CD4-positive, alpha-beta T cell treated with Interleukin-6 for 4 hours (primary cell): Measurements from ENCODE around the gene RTTN.
"Not testable (repeated sequence)": the region's sequence is repeated elsewhere in the genome, so short reads cannot be mapped to it uniquely, and the experiment has no call there.

ENCODE experiments used
- DNase-seq: peaks from one replicate; pipeline ENCODE4 v3.0.0-alpha.2; 2020; ENCODE audit warnings: mixed read lengths

Gene RTTN

DNA sequence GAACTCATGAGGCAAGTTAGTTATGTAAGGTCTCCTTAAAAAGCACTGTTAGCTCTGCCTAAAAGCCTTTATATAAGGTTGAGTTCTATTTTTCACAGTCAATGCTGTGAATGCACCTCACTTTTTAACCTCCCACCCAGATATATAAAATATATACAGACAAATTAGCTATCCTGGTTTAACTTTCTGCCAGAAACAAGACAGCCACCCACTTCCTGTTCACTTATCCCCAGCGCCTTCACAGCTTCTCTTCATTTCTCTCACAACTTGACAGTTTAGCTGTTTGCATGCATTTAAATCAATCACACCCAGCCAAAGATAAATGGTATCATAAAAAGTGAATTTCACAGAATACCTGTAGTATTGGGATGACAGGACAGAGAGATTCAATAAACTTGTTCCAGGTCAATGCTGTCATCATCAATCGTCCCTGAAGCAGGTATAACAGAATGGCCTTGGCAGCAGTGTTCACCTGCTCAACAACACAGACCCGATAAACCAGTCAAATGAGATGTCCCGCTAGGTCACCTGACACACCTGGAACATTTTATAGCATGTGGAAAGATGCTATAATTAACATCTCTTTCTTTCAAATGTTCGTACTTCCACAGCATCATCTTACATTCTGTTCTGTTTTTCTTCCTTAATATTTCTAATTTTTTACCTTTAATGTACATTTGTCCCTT is 55.7 kb downstream of the RTTN start:
- DNase-seq = no peak

DNA sequence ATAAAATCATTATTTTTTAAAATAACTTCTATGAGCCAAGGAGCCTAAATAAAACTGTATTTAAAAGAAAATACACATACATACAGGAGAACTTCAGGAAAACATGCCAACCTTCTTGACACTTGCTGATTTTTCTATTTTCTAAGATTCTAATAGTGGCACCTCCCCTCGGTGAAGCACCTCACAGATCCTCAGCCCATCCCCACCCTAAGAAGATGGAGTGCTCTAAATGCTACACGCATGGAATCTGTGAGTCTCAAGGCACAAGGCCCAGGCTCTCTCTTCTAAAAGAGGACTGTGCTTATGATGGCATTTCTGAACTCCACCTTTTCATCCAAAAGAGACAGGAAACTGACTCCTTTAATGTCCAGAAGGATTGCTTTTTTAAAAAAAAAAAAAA is 56.3 kb downstream of the RTTN start:
- DNase-seq = no peak

DNA sequence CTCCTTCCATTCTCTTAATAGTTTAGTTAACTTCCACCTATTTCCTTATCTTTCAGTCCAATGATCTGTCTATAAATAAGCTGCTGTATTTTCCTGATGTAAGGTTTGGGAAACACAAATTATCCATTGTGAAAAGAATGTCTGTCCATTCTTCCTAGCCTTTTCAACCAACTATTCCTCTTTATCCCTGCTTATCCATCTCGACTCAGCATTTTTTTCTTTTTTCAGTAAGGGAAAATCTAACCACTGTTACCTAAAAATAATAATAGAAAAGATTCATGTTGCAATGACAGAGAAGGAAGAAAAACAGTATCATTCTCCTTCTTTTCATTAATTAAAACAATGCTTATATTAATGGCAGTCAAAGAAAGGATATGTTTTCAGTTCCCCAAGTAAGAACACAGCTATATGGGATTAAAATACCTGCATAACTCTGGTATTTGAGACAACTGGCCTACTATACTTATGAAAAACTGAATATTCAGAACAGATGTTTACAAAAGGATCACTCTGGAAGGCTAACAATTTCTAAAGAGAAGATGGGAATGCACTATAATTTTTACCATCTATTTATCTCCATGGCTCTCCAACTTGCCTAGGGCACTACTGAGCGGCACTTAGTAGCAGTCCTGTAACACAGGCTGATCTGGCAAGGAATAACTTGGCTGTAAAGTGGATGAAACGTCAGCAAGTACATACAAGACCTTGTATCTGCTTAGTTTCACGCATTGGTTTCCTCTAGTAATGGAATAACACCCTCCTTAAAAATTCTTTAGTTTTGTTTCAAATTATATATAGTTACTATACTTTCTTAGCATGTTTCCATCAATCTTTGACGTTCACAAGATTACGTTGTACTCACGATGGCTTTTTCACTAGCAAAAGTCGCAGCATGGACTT is 57.2 kb downstream of the RTTN start:
- no peak for DNase-seq

DNA sequence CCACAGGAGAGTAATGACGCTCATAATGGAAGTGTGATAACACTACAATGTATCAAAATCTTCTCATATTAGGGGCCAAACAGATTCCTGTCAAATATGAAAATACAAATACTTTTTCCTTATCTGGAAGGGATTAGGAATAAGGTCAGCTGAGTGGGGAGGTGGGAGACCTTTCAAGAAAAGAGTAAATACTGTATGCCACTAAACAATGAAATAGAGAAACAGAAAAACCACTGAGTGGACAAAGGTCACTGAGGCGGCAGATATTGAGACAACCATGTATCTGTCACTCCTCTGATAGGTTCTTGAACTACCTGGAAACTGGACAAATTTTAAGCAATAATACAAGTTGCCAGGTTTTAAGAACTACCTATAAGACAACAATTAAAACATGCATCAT is 59.3 kb downstream of the RTTN start:
- DNase-seq = no peak

DNA sequence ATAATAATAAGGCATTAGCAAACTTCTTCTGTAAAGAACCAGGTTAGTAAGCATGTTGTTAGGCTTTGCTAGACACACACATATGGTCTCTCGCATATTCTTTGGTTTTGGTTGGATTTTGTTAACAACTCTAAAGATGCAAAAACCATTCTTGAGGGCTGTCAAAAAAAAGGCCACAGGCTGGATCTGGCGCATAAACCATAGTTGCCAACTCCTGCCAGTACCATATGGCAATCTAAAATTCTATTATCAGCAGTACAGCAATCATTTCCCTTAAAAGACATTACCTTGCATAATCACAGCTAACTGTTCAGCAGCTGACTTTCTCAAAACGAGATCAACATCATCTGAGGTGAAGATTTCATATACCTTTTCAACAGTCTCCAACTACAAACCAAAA is 63.5 kb downstream of the RTTN start:
- DNase-seq = no peak

DNA sequence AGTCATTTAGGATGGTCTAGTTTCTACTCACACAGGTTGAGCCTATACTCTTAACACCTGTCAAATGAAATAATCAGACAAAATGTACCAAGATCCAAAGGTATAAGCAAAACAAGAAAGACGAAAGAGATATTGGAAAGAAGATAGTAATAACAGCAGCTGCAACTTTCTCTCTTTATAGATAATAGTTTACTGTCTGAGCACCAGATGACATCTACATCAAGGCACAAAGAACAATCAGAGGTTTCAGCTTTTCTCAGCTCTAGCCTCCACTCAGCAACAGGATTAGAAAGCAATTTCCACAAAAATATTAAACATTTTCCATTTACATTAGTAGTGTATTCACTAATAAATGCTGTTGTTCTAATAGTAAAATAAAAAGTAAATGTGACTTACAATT is 66.3 kb downstream of the RTTN start:
- DNase-seq = no peak

DNA sequence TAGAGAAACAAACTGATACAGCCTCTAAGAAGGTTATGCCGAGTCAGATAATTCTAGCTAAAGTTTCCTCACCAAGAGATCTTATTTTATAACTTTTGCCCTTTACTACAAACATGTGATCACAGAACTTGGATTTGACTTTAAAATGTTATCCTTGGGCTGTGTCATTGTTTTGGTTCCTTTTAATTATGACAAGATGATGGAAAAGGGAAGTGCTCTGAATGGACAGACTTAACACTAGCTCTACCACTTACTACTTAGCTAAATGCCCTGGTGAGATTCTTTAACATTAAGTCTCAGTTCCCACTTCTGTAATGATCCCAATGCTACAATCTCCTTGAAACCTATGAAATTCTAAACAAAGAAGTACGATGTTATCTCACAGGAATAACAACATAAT is 69.9 kb downstream of the RTTN start:
- no peak for DNase-seq

DNA sequence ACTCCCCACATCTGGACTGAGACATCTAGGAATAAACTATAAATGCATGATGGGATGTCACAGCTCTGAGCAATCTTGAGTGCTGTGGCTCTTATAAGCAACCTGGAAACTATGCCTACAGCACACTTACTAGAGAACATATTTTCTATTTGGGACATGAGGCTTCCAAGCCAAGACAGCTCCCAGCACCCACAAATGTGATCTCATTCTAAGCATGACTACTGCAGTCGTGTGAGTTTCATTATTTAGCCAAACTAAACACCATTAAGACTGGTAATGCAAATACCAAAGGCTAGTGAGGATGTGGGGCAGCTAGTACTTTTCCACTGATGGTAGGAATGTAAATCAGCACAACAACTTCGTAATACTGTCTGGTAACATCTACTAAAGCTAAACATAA is 72.5 kb downstream of the RTTN start:
- no peak for DNase-seq

DNA sequence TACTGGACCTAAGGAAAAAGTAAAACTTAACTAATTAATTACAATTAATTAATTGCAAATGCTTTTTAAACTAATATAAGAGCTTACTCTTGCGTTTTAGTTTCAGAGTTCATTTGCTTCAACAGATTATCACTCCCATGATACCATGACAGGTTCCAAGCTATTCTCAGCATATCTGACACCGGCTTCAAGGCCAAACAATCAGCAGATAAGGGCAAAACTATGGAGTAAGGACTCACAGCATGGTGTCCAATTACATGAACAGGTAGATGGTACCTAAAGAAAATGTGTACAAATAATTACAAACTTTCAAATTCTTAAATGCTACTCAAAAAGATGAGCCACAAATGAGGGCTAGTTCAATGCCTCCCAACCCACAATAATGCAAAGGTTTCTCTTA is 77.2 kb downstream of the RTTN start:
- no peak for DNase-seq

DNA sequence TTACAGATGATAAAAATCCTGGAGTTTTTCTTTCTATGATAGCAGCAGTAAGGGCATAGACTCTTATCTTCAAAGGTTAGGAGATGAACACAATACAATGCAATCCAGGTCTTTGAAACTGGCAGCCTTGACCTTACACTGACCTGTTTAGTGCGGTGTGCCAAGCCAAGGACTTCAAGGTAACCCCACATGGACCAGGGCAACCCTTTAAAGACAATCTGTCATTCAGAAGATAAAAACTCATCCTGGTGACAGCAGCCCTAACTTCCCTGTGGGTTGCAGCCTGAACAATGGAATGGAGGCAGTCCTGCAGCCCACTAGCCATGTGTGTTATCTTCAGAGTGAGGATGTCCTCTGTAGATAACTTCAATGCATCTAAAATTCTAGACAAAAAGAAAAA is 78.1 kb downstream of the RTTN start:
- no peak for DNase-seq

DNA sequence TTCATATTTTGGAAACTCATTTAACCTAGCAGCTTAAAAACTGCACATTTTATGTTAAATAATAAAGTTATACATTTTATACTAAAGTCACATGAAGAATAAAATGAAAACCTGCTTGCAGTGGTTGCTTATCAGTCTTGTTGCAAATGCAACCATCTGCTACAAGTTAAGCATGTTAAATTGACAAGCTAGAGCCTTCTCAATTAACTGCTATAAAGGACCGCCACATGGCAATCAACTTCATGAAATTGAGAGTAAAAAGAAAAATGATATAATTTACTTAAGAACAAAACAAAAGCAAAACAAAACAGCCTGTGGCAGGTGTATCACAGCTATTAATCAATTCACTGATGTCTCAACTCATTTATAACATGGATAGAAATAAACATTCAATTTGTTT is 78.7 kb downstream of the RTTN start:
- DNase-seq = no peak

DNA sequence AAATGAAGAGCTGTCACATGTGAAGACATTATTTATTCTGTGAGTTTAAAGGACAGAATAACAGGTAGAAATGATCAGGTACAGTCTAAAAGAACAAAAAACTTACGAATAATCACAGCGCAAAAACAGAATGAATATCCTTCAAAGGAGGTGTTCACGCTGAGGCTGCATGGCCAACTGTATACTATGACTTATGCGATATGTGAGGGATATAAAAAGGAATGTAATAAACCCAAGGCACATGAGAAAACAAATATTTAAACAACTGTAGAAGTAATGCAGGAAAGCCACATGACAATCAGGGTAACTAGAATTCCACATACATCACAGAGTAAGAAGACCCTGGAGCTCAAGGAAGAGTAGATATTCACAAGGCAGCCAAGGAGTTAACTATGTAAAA is 81.3 kb downstream of the RTTN start:
- DNase-seq = no peak

DNA sequence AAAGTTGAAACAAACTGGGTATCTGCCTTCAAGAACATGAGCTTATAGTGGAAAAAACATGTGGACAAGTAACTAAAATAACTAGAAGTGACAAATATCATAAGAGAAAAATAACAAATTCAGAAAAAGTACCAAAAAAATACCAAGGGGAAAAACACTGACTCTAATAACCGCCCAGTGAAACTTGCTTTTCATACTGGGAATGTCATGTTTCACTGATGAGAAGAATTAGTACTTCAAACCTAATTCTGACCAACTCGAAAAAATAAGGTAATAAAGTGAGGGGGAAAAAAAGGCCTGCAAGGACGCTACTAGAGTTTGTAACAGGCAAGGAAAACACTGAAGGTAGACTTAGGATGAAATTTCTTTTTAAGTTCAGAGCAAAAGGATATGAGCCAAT is 83.6 kb downstream of the RTTN start:
- DNase-seq = no peak

DNA sequence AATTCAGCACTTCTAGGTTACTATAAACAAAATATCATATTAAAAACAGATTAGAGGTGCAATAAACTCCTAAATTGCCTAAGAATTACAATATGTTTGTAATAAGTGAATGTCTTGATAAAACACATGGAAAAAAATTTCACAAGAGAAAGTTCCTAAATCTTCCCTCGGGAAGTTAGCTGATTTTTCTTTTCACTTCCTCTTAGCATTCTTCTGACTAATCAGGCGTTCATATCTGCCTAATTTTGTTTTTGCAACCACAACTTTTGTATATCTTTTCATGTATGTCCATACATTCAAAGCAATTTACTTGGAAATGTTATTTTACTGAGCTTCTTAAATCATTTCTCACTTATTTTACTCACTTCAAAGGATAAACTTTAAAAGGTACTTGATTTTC is 88.5 kb downstream of the RTTN start:
- no peak for DNase-seq

DNA sequence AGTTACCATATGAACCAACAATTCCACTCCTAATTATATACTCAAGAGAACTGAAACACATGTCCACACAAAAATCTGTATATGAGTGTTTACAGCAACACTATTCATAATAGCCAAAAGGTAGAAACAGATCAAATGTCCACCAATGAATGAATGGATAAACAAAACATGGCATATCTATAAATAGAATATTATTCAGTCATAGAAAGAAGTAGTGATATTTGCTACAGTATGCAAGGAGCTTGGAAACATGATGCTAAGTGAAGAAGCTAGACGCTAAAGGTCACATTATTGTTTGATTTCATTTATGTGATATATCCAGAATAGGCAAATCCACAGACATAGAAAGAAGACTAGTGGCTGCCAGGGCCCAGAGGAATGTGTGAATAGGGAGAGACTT is 92.0 kb downstream of the RTTN start:
- DNase-seq = no peak

DNA sequence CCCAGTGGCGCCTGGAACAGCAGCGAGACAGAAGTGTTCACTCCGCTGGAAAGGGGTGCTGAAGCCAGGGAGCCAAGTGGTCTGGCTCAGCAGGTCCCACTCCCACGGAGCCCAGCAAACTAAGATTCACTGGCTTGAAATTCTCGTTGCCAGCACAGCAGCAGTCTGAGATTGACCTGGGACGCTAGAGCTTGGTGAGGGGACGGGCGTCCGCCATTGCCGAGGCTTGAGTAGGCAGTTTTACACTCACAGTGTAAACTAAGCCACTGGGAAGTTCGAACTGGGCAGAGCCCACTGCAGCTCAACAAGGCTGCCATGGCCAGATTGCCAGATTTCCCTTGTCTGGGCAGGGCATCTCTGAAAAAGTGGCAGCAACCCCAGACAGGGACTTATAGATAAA is 94.8 kb downstream of the RTTN start:
- DNase-seq = no peak

DNA sequence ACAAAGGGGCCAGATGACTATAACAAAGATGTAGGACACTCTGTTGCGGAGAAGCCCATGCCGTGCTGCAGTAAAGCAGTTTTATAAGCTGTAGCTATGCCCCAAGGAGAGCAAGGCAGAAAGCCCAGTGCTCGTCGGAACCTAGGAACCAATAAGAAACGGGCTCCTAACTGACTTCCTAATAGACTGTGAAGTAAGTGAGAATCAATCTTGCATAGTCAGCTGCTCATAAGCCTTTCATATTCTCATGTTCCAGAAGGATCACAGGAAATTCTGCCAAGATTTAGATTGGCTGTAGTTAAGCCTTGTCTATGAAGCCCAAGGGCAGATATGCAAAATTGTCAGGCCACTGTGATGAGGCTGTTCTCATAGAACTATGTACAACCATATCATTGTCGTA is 98.4 kb downstream of the RTTN start:
- DNase-seq = no peak

DNA sequence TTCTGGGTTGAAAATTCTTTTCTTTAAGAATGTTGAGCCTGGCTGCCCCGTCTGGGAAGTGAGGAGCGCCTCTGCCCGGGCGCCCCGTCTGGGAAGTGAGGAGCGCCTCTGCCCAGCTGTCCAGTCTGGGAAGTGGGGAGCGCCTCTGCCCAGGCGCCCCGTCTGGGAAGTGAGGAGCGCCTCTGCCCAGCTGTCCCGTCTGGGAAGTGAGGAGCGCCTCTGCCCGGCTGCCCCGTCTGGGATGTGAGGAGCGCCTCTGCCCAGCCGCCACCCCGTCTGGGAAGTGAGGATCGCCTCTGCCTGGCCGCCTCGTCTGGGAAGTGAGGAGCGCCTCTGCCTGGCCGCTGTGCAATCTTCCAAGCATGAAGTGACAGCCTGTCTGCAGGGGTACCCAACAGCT is 102.6 kb downstream of the RTTN start:
- DNase-seq = not testable (repeated sequence)

DNA sequence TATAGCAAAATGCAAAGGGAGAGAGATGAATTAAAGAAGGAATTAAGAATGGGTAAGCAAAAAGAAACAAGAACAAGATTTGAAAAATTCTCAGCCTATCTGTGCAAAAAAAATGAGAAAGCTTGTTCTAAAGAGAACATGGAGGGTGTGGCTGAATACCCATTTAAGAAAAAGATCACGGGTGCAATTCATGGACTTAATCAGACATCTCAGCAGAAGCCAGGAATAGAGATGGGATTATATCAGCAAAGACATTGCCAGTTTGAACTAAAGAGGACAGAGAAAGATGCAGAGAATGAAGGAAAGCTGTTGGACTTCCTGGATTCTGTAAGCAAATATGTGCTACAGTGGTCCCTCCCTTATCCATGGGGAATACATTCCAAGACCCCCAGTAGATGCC is 115.6 kb downstream of the RTTN start:
- no peak for DNase-seq

DNA sequence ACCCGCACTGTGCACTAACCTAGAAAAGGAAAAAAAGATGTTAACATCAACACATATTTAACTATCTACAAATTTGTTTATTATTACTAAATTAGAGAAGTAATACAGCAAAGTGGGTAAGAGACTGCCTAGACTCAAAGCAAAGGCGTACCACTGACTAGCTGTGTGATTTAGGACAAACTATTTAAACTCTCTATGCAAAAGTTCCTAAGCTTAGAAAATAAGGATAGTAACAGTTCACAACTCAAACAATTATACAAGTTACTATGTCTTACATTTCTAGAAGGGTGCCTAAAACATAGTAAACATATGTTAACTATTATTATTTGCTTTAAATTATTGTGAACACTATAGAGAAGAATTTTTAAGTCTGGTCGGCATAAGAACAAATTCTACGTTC is 119.4 kb downstream of the RTTN start:
- DNase-seq = no peak

DNA sequence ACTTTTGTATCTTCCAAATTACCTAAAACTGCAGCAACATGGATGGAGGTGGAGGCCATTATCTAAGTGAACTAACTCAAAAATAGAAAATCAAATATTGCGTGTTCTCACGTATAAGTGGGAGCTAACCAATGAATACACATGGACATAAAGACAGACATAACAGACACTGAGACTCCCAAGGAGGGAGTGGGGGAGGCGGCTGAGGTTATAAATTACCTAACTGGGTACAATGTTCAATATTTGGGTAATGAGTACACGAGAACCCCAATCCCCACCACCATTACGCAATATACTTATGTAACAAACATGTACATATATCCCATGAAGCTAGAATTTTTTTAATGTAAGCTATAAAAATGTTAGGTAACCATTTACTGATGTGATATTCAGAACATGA is 119.8 kb downstream of the RTTN start:
- no peak for DNase-seq

DNA sequence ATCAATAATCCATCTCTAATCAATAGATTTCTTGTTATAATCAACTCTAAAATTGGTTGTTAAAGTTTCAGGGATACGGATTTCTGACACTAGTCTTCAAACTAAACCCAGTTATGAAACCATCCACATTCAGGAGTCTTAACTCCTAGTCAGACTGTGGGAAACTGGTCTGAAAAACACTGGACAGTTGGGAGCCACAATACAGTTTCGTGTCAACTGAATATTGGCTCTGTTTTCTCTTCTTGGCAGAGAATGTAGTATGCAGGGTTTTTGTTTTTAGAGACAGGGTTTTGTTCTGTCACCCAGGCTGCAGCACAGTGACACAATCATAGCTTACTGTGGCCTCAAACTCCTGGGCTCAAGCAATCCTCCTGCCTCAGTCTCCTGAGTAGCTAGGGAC is 123.1 kb downstream of the RTTN start:
- no peak for DNase-seq

DNA sequence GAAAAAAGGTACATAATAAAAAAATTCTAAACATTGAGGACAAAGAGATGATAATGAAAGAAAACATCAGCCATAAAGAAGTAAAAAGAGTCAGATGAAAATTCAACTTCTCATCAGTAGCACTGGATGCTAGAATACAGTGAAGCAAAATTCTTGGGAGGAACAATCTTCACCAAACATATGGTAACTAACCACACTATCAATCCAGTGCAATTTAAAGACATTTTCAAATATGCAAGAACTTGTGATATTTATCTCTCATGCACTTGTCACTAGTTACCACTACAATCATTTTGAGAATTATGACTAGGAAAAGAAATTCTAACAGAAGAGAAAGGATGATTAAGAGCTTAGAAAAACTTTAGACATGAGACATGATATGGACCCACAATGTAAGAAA is 127.4 kb downstream of the RTTN start:
- DNase-seq = no peak

DNA sequence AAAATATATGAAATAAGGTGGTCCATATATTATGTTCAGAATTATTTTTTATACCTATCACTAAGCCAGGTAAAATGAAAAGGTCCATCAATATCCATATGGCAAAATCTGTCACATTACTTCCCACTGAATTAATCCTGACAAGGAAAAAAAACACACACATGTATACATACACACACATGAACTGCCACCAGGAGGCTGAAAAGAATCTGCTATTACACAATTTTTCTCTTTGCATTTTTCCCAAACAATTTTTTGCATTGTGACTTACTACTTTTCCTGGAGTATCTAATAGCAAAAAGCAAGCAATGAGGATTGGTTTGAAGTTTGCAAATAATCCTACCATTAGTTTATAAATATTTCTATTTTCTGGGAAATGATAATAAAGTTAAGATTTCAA is 129.6 kb downstream of the RTTN start:
- no peak for DNase-seq

DNA sequence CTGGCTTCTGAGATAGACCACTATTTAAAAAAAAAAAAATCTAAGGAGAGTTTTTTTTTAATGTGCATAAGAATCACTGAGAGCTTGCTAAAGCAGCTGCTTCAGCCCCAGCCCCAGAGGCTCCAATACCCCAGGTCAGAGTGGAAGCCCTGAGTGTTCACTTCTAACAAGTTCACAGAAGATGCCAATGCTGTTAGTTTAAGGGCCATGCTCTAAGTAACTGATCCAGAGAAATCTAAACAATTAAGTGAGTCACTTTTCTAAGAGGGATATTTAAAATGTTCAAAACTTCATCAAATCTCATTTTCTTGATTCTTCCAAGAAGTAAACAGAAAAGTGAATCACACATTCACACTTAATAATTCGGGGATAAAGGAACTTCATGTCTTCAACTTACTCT is 131.4 kb downstream of the RTTN start:
- no peak for DNase-seq
